Cardiac fibroblast (primary cell): ENCODE measurements around the gene KIF26A.

Source experiments
- DNase-seq, 2 donors: peaks; one replicate each; pipeline versions ENCODE4 v3.0.0 to v3.0.0-alpha.2; 2010; ENCODE audit warnings: low read depth in 2 of 2
- H3K4me3 ChIP-seq, 2 donors: replicated peaks in 1 of 2; 1 replicate in 1 of 2; 2 replicates in 1 of 2; pipeline ENCODE4 v1.5.1; 2011; ENCODE audit warnings: low read depth in 2 of 2, low read length in 2 of 2, mild to moderate bottlenecking in 2 of 2, moderate library complexity in 1 of 2
- TF ChIP-seq, protein P1 (sequence below): IDR thresholded peaks from one replicate; pipeline ENCODE4 v1.5.1; 2011; ENCODE audit warnings: low read depth, mild to moderate bottlenecking, low read length, inconsistent platforms

The KIF26A gene

DNA sequence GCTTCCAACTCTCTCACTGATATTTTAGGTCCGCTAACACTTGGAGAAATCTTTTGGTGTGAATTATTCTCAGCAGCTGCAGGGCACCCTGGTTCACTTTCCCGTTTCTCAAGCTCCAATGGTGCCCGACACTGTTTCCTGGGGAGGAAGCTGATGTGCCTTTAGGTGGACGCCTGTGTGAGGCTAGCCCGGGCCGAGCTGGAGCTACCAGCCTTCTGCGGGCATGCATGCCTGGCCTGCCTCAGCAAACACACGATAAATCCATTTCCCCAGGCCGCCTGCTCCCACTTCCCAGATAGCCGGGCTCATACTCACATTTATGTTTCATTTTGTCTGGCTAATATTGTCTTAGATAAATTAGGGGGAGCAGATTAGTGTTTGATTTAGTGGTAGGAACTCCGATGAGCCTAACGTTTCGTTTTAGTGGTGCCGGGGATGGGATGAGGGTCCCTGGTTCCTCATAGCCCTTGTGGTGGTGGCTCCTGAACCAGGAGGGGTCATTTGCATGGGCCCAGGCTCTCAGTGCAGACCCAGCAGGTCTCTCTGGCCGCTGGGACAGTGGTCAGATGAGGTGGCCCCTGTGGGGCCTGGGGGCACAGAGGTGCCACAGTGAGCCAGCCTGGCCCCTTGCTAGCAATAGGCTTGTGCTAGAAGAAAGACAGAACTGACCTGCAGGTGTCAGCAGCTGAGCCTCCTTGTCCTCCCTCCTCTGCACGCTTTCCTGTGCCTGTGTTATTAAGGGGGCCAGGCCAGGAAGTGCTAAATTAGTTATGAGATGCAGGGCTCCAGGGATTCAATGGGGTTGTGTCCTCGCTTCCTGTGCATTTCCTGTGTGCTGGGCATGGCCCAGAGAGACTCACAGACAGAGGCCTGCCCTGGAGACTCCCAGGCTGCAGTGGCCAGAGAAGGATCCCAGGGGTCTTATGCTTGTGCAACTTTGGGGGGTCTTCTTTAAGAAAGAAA is 88.3 kb downstream of the KIF26A start:
- TF ChIP-seq, protein P1, sequence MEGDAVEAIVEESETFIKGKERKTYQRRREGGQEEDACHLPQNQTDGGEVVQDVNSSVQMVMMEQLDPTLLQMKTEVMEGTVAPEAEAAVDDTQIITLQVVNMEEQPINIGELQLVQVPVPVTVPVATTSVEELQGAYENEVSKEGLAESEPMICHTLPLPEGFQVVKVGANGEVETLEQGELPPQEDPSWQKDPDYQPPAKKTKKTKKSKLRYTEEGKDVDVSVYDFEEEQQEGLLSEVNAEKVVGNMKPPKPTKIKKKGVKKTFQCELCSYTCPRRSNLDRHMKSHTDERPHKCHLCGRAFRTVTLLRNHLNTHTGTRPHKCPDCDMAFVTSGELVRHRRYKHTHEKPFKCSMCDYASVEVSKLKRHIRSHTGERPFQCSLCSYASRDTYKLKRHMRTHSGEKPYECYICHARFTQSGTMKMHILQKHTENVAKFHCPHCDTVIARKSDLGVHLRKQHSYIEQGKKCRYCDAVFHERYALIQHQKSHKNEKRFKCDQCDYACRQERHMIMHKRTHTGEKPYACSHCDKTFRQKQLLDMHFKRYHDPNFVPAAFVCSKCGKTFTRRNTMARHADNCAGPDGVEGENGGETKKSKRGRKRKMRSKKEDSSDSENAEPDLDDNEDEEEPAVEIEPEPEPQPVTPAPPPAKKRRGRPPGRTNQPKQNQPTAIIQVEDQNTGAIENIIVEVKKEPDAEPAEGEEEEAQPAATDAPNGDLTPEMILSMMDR, result no peak
- DNase-seq, result no peak
- H3K4me3 ChIP-seq, result no peak overlapping the region

DNA sequence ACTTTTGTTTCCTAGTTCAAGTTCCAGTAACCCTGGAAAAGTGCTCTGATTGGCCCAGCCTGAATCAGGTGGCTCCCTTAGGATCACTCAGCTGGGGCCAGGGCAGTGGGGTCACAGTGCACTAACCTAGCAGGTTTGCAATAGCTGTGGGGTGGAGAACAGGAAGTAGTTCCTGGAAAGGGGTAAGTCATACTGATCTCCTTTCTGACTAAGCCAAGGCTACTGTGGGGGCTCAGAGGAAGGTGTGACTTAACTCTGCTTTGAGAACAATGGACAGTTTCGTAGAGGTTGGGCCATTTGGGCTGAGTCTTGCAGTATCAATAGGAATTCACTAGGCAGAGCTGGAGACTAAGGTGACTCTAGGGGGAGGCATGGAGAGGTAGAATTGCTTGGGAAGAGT is 89.4 kb downstream of the KIF26A start:
- DNase-seq, result no peak
- TF ChIP-seq, protein P1, result no peak
- H3K4me3 ChIP-seq, result no peak overlapping the region

DNA sequence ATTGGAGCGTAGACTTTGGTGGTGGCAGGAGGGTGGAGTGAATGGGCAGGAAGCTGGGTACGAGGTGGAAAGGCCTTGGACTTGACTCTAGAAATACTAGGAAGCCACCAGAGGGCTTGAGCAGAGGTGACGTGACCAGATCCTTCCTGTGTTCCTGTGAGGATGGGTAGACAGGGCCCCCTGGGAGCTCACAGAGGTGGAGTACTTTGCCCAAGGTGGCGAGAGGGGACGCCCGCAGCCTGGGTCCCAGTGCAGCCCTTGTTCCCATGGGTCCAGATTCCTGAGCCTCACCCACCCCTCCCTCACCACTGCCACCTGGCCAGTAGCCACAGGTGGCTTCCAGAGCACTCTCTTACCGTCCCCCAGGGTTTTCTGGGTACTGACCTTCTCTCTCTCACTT is 89.8 kb downstream of the KIF26A start:
- H3K4me3 ChIP-seq, result no peak overlapping the region
- TF ChIP-seq, protein P1, result no peak
- no peak for DNase-seq

DNA sequence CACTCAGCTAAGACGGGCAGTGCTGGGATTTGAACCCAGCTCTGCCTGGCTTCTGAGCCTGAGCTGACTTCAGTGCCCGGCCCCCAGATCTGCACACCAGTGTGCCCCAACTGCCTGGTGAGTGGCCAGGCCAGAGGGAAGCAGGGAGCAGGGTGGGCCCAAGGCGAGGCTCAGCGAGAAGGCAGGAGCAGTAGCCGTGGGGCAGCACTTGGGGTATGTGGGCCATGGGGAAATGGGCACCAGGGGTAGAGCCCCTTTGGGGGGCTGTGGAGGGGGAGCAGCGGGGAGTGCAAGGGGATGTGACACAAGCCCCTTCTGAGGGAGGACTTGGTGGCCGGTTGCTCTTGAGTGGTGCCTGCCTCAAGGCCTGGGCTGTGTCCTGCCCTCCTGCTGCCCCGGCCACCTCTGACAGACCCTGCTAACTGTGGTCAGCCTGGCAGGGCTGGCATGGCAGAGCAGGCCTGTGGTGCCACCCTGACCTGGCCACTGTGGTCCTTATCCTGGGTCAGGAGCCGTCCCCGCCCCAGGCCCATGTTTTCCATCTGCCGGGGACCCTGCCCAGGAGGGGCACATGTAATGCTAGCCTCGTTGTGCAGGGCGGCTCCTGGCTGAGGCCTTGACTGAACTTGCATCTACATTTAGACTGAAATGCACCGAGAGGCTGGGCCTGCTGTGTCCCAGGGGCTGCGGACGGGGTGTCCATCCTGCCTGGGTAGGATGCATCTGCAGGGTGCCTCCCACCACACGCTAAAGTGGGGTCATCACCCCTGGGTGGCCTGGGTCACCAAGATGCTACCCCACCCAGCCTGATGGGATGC is 90.5 kb downstream of the KIF26A start:
- H3K4me3 ChIP-seq, result no peak overlapping the region
- DNase-seq, result no peak
- TF ChIP-seq, protein P1, result no peak

DNA sequence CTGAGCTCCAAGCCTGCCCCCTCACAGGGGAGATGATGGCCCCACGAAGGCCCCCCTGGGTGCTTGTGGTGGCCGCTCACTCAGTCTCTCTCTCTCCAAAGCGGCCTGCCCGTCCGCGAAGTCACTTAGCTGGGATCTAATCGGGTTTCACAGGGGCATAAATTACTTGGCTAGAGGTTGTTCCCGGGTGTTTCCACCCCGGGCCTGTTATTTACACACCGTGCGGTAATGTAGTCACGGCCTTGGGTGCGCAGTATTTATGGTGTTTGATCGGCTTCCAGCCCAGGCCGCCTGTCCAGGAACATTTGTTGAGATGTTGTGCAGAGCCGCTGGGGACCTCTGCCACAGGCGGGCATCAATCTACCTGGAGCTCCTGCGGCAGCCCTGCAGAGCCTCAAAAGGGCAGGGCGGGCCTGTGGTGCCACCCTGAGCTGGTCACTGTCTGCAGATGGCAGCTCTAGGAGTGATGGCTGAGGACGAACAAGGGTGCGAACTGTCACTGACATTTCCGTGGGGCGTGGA is 91.2 kb downstream of the KIF26A start:
- TF ChIP-seq, protein P1, result no peak
- DNase-seq, result no peak
- H3K4me3 ChIP-seq, result no peak overlapping the region

DNA sequence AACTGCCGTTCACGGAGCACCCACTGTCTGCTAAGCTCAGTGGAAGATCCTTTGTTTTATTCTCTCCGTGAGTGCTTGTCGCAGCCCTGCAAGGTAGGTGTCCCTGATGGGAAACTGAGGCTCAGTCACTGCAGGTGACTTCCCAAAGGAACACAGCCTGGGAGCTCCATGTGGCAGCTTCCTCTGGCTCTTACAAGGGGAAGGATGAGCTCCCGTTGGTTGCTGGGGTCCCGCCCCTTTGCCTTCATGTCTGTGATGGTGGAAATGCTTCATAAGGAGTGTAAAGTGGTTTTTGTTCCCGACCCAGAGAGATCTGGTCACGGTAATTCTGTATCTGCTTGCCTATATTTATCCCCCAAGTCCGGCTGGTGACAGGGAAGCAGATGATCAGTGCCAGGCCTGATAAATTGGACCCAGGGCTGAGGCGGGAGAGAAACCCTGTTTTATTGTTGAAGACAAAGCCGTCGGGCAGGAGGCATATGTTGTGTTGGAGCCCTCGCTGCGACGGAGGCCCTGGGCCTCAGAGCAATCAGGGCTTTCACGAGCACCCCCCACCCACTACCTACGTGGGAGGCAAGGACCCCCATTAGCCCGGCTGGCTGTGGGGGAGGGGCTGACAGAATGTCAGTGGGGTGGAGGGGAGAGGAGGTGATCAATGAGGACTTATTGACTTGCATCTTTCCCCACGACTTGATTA is 91.9 kb downstream of the KIF26A start:
- no peak for DNase-seq
- TF ChIP-seq, protein P1, result no peak
- no peak overlapping the region for H3K4me3 ChIP-seq
